BLaER1 treated with 17β-estradiol and CSF1 and Interleukin-3, amounts not matched to agents 10 nM and 100 nM (cell line): ENCODE data around the gene IL18BP.

ENCODE experiments used
- H3K27ac ChIP-seq, 11 experiments: shearing (Covaris generic); formaldehyde crosslinking; 2 replicates each; pipeline ENCODE4 v1.8.1; 2022
- H3K27me3 ChIP-seq, 11 experiments: shearing (Covaris generic); formaldehyde crosslinking; 2 replicates each; pipeline ENCODE4 v1.8.1; 2022
- H3K36me3 ChIP-seq, 11 experiments: shearing (Covaris generic); formaldehyde crosslinking; 2 replicates each; pipeline ENCODE4 v1.8.1; 2022
- H3K4me1 ChIP-seq, 10 experiments: shearing (Covaris generic); formaldehyde crosslinking; 2 replicates each; pipeline ENCODE4 v1.8.1; 2022
- H3K4me2 ChIP-seq, 11 experiments: shearing (Covaris generic); formaldehyde crosslinking; 2 replicates each; pipeline ENCODE4 v1.8.1; 2022
- H3K4me3 ChIP-seq, 10 experiments: shearing (Covaris generic); formaldehyde crosslinking; 2 replicates each; pipeline ENCODE4 v1.8.1; 2022
- H3K9ac ChIP-seq, 11 experiments: shearing (Covaris generic); formaldehyde crosslinking; 2 replicates each; pipeline ENCODE4 v1.8.1; 2022
- H3K9me3 ChIP-seq, 11 experiments: shearing (Covaris generic); formaldehyde crosslinking; replicated peaks in 1 of 11; 2 replicates each; pipeline ENCODE4 v1.8.1; 2022
- H4K20me1 ChIP-seq, 11 experiments: shearing (Covaris generic); formaldehyde crosslinking; 2 replicates each; pipeline ENCODE4 v1.8.1; 2022
- Cebpa-rat ChIP-seq, 11 experiments: shearing (Covaris generic); IDR thresholded peaks; 2 replicates each; pipeline ENCODE4 v1.8.1; 2022

The IL18BP gene

DNA sequence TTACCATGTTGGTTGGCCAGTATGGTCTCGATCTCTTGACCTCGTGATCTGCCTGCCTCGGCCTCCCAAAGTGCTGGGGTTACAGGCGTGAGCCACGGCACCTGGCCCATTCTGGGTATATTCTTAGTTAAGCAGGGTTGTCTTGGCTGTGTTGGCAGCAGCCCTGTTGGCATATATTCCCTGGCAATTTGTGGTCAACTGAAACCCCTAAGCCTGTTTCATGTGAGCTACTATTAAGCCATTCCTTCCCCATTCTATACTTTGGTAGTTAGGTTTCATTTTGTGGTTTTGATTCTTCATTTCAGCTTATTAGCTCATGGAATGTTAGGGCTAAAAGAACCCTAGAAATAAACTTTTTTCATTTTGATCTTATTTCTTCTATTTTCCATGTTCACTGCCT, 22.2 kb upstream of the IL18BP start:
- Histone ChIP-seq H3K27ac (no peak overlapping the region), H3K9me3 (no peaks in the 10 kb centered on the region), H3K9ac (no peak overlapping the region; a peak in 1 of 22 replicates), H4K20me1 (peaks cover 0 to 11% (median 0%) of the 10 kb centered on the region in 11 experiments; a peak in 5 of 22 replicates), H3K27me3 (no peaks in the 10 kb centered on the region), H3K4me2 (no peak overlapping the region), H3K36me3 (peaks cover 11 to 56% (median 31%) of the 10 kb centered on the region in 11 experiments; a peak in 20 of 22 replicates), H3K4me1 (peaks cover 0 to 9% (median 4%) of the 10 kb centered on the region in 10 experiments; a peak in 9 of 20 replicates), H3K4me3 (no peak overlapping the region)
- no peak for TF ChIP-seq Cebpa-rat (IDR thresholded peaks at IDR 0.05)

GRCh38 chr11:71977090-71977489, 21.6 kb upstream of the IL18BP start:
- Histone ChIP-seq H3K9me3 (no peaks in the 10 kb centered on the region), H3K9ac (no peak overlapping the region; a peak in 2 of 22 replicates), H4K20me1 (peaks cover 0 to 11% (median 0%) of the 10 kb centered on the region in 11 experiments; a peak in 5 of 22 replicates), H3K4me3 (no peak overlapping the region), H3K4me1 (peaks cover 0 to 9% (median 4%) of the 10 kb centered on the region in 10 experiments; a peak in 9 of 20 replicates), H3K27ac (no peak overlapping the region), H3K27me3 (no peaks in the 10 kb centered on the region), H3K36me3 (peaks cover 6 to 57% (median 30%) of the 10 kb centered on the region in 11 experiments; a peak in 20 of 22 replicates), H3K4me2 (no peak overlapping the region)
- TF ChIP-seq Cebpa-rat (IDR thresholded peaks at IDR 0.05) = no peak

- Histone ChIP-seq H3K9me3 (no peaks in the 10 kb centered on the region), H3K9ac (no peak overlapping the region), H4K20me1 (peaks cover 0 to 11% (median 0%) of the 10 kb centered on the region in 11 experiments; a peak in 5 of 22 replicates), H3K27me3 (no peaks in the 10 kb centered on the region), H3K27ac (no peak overlapping the region), H3K4me1 (peaks cover 0 to 9% (median 4%) of the 10 kb centered on the region in 10 experiments; a peak in 9 of 20 replicates), H3K36me3 (peaks cover 3 to 57% (median 29%) of the 10 kb centered on the region in 11 experiments; a peak in 18 of 22 replicates), H3K4me3 (no peak overlapping the region), H3K4me2 (peak overlapping the region in 4 of 11 experiments; percentile 27 to 63 (median 45); a peak in 7 of 22 replicates)
- TF ChIP-seq Cebpa-rat (IDR thresholded peaks at IDR 0.05) = no peak
Observed at GRCh38 chr11:71977743-71978418, 20.8 kb upstream of the IL18BP start.

DNA sequence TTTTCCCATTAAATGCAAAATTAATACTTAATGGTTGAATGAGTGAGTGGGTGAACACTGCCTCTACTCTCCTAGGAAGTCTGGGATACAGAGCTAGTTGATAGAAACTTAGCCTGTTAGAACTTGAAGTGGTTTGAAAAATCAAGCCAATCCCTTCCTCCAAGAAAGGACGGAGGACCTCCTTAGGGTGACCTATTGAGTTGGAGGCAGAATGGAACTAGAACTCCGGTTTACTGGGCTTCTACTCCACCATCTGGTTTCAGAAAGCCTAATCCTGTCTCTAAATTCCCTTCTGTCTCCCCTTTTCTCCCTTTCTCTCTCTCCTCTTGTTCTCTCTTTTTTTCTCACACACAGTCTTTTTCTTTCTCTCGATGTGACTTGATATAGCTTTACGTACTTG, 19.6 kb upstream of the IL18BP start:
- H3K27me3 ChIP-seq = no peaks in the 10 kb centered on the region
- peaks cover 9 to 66% (median 36%) of the 10 kb centered on the region in 11 experiments; a peak in 21 of 22 replicates for H3K36me3 ChIP-seq
- H3K4me3 ChIP-seq = no peak overlapping the region
- TF ChIP-seq Cebpa-rat (IDR thresholded peaks at IDR 0.05) = no peak
- H3K9me3 ChIP-seq = no peaks in the 10 kb centered on the region
- no peak overlapping the region for H3K4me2 ChIP-seq
- H3K27ac ChIP-seq = no peak overlapping the region
- H3K9ac ChIP-seq = peak overlapping the region in 1 of 11 experiments; percentile 34; a peak in 1 of 22 replicates
- H3K4me1 ChIP-seq = peaks cover 0 to 9% (median 4%) of the 10 kb centered on the region in 10 experiments; a peak in 9 of 20 replicates
- H4K20me1 ChIP-seq = peaks cover 0 to 11% (median 0%) of the 10 kb centered on the region in 11 experiments; a peak in 5 of 22 replicates

DNA sequence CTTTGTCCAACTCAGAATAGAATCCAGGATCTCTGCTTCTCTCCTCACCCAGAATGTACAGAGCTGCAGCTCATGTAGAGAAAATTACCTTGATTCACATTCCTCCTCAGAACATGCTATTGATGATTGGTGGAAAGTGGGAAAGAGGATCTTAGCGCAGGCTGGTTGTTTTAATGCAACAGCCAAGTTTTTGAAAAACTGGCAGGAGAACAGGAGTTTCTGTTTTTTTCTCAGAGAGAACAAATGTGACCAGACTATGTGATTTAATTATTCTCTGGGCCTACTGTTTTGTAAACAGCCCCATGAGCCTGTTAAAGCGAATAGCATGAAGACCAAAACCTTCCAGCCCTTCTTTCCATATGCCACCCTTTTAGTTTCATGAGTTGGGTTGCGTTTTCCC, 19.1 kb upstream of the IL18BP start:
- no peak overlapping the region for H3K27ac ChIP-seq
- peak overlapping the region in 2 of 11 experiments; percentile 31 to 34; a peak in 1 of 22 replicates for H3K9ac ChIP-seq
- H3K36me3 ChIP-seq = peaks cover 9 to 68% (median 39%) of the 10 kb centered on the region in 11 experiments; a peak in 21 of 22 replicates
- peaks cover 0 to 11% (median 0%) of the 10 kb centered on the region in 11 experiments; a peak in 5 of 22 replicates for H4K20me1 ChIP-seq
- no peak overlapping the region for H3K4me2 ChIP-seq
- no peak overlapping the region for H3K4me3 ChIP-seq
- TF ChIP-seq Cebpa-rat (IDR thresholded peaks at IDR 0.05) = no peak
- no peaks in the 10 kb centered on the region for H3K27me3 ChIP-seq
- peaks cover 0 to 9% (median 4%) of the 10 kb centered on the region in 10 experiments; a peak in 9 of 20 replicates for H3K4me1 ChIP-seq
- no peaks in the 10 kb centered on the region for H3K9me3 ChIP-seq

GRCh38 chr11:71986131-71986530, 12.6 kb upstream of the IL18BP start:
- H3K9ac ChIP-seq = peak overlapping the region in 1 of 11 experiments; percentile 0; a peak in 1 of 22 replicates
- H3K4me2 ChIP-seq = peak overlapping the region in 4 of 11 experiments; percentile 26 to 72 (median 54); a peak in 7 of 22 replicates
- H3K9me3 ChIP-seq = no peaks in the 10 kb centered on the region
- peaks cover 0 to 33% (median 7%) of the 10 kb centered on the region in 10 experiments; a peak in 12 of 20 replicates for H3K4me1 ChIP-seq
- no peaks in the 10 kb centered on the region for H3K27me3 ChIP-seq
- no peak overlapping the region for H3K4me3 ChIP-seq
- H3K27ac ChIP-seq = peak overlapping the region in 2 of 11 experiments; percentile 34 to 46; a peak in 4 of 22 replicates
- H4K20me1 ChIP-seq = 0 out of 22 replicates have a peak, but pooled peaks cover 0 to 6% (median 0%) of the 10 kb centered on the region in 11 experiments
- no peak for TF ChIP-seq Cebpa-rat (IDR thresholded peaks at IDR 0.05)
- H3K36me3 ChIP-seq = peaks cover 22 to 75% (median 49%) of the 10 kb centered on the region in 11 experiments; a peak in 21 of 22 replicates

DNA sequence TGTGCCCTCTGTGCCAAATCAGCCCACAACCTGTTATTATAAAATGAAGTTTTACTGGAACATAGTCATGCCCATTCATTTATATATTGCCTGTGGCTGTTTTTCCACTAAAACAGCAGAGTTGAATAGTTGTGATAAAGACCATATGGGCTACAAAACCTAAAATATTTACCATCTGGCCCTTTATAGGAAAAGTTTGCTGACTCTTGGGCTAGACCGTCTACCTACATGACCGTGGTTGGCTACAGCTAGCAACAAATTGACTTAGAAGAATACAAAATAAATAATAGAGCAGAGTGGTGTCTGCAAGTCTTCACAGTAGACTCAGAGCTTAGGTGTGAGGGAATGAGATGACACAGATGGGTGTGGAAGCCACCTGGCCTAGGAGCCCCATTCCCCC, 11.2 kb upstream of the IL18BP start:
- Histone ChIP-seq H3K4me3 (no peak overlapping the region), H3K4me2 (no peak overlapping the region), H3K27me3 (no peaks in the 10 kb centered on the region), H3K9me3 (no peaks in the 10 kb centered on the region), H3K27ac (no peak overlapping the region), H3K9ac (no peak overlapping the region), H3K36me3 (peaks cover 22 to 68% (median 46%) of the 10 kb centered on the region in 11 experiments; a peak in 21 of 22 replicates), H3K4me1 (peaks cover 0 to 46% (median 17%) of the 10 kb centered on the region in 10 experiments; a peak in 14 of 20 replicates), H4K20me1 (0 out of 22 replicates have a peak, but pooled peaks cover 0 to 6% (median 0%) of the 10 kb centered on the region in 11 experiments)
- no peak for TF ChIP-seq Cebpa-rat (IDR thresholded peaks at IDR 0.05)

- Histone ChIP-seq H3K4me2 (no peak overlapping the region), H4K20me1 (0 out of 22 replicates have a peak, but pooled peaks cover 0 to 6% (median 0%) of the 10 kb centered on the region in 11 experiments), H3K9me3 (0 out of 22 replicates have a peak, but pooled peaks cover 0 to under 1% (median 0%) of the 10 kb centered on the region in 11 experiments), H3K4me1 (peaks cover 0 to 51% (median 17%) of the 10 kb centered on the region in 10 experiments; a peak in 14 of 20 replicates), H3K4me3 (no peak overlapping the region), H3K9ac (no peak overlapping the region), H3K27me3 (no peaks in the 10 kb centered on the region), H3K36me3 (peaks cover 21 to 63% (median 41%) of the 10 kb centered on the region in 11 experiments; a peak in 21 of 22 replicates), H3K27ac (no peak overlapping the region)
- TF ChIP-seq Cebpa-rat (IDR thresholded peaks at IDR 0.05) = no peak
Observed at GRCh38 chr11:71988050-71988449, 10.7 kb upstream of the IL18BP start.
